Natural killer cell treated with Interleukin-12 subunit alpha and Interleukin-12 subunit beta and Interleukin-15 and Interleukin-18, amount 100 ng/mL, for 72 hours (primary cell): ENCODE data around the gene ADISSP. TPM values are rescaled to one million over a fixed set of nuclear protein-coding genes. Genes with fewer than 3 reads are reported as not detected.

Experiments used
- ATAC-seq, 2 donors: fragments of 150-1000 bp; cut with Tn5 transposase in 1 of 2; sonication (Bioruptor Pico), chemical (Tn5 transposase) in 1 of 2; 2 replicates each; pipeline ENCODE4 v1.10.0; 2021
- DNase-seq: peaks from one replicate; pipeline ENCODE4 v3.0.0; 2022; ENCODE audit warnings: low spot score
- H3K27ac Mint-ChIP-seq, 2 donors: 1 replicate in 1 of 2; 2 replicates in 1 of 2; pipeline ENCODE4 v1.8.0; 2022; ENCODE audit warnings: mixed read lengths in 2 of 2, mild to moderate bottlenecking in 1 of 2, moderate library complexity in 1 of 2
- H3K27me3 Mint-ChIP-seq, 2 donors: 1 replicate in 1 of 2; 2 replicates in 1 of 2; pipeline ENCODE4 v1.8.0; 2022; ENCODE audit warnings: mixed read lengths in 2 of 2
- H3K36me3 Mint-ChIP-seq: one replicate; pipeline ENCODE4 v1.8.0; 2022; ENCODE audit warnings: mixed read lengths
- H3K4me1 Mint-ChIP-seq, 2 donors: 1 replicate in 1 of 2; 2 replicates in 1 of 2; pipeline ENCODE4 v1.8.0; 2022; ENCODE audit warnings: low read depth in 2 of 2, mixed read lengths in 2 of 2, mild to moderate bottlenecking in 1 of 2
- H3K4me3 Mint-ChIP-seq: one replicate; pipeline ENCODE4 v1.8.0; 2022; ENCODE audit warnings: mixed read lengths
- H3K9me3 Mint-ChIP-seq: 2 replicates; pipeline ENCODE4 v1.8.0; 2022; ENCODE audit warnings: mixed read lengths
- total RNA-seq, 2 donors: library from RNA; stranded (reverse); gene quantifications; one replicate each; pipeline ENCODE4 v1.2.3, GENCODE V29; 2022

Gene ADISSP
- total RNA-seq, 2 donors from 2014 or later = 29.5 to 89.2 TPM

GRCh38 chr20:3802524-3803239, 35.1 kb upstream of the ADISSP start:
- H3K9me3 Mint-ChIP-seq = no peaks in the 10 kb centered on the region
- no peak overlapping the region for H3K4me3 Mint-ChIP-seq
- peaks cover 36 to 53% of the 10 kb centered on the region in 2 donors for H3K4me1 Mint-ChIP-seq
- H3K27me3 Mint-ChIP-seq = no peaks in the 10 kb centered on the region
- DNase-seq (no peak), ATAC-seq (no peak)
- H3K36me3 Mint-ChIP-seq = peaks cover 21% of the 10 kb centered on the region
- peak overlapping the region; percentile 26 to 70 for H3K27ac Mint-ChIP-seq

DNA sequence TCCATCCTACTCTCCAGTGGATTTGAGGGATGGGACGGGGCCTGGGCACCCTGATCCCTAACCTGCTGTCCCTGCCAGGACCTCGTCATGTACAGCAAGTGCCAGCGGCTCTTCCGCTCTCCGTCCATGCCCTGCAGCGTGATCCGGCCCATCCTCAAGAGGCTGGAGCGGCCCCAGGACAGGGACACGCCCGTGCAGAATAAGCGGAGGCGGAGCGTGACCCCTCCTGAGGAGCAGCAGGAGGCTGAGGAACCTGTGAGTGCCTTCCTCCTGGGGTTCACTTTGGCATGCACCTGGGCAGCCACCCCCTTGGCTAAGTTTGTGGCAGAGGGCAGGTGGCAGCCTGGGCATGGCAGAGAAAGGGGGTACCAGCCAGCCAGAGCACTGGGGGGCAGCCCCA, 34.3 kb upstream of the ADISSP start:
- no peaks in the 10 kb centered on the region for H3K27me3 Mint-ChIP-seq
- H3K4me1 Mint-ChIP-seq = peaks cover 36 to 55% of the 10 kb centered on the region in 2 donors
- no peak for ATAC-seq
- peaks cover 21% of the 10 kb centered on the region for H3K36me3 Mint-ChIP-seq
- DNase-seq = no peak
- no peaks in the 10 kb centered on the region for H3K9me3 Mint-ChIP-seq
- peak overlapping the region in 1 of 2 donors; percentile 70 for H3K27ac Mint-ChIP-seq
- H3K4me3 Mint-ChIP-seq = no peak overlapping the region

DNA sequence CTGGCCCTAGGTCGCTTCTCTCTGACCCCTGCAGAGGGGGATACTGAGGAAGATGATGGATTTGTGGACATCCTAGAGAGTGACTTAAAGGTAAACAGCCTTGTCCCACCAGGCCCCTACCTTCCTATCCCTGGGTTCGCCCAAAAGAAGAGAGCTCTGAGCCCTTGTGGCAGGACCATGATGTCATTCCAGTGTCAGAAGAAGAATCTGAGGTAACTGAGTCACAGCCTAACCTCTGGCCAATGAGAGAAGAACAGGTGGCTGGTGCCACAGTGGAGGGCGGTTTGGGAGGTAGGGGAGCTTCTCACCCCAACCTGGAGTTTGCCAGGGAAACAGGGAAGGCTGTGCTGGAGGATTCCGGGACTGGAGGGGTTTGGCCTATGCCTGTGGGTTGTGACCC, 33.7 kb upstream of the ADISSP start:
- Mint-ChIP-seq H3K9me3 (no peaks in the 10 kb centered on the region), H3K27me3 (no peaks in the 10 kb centered on the region), H3K27ac (no peak overlapping the region), H3K4me3 (no peak overlapping the region), H3K36me3 (peaks cover 21% of the 10 kb centered on the region), H3K4me1 (peaks cover 35 to 55% of the 10 kb centered on the region in 2 donors)
- DNase-seq (no peak), ATAC-seq (no peak)

DNA sequence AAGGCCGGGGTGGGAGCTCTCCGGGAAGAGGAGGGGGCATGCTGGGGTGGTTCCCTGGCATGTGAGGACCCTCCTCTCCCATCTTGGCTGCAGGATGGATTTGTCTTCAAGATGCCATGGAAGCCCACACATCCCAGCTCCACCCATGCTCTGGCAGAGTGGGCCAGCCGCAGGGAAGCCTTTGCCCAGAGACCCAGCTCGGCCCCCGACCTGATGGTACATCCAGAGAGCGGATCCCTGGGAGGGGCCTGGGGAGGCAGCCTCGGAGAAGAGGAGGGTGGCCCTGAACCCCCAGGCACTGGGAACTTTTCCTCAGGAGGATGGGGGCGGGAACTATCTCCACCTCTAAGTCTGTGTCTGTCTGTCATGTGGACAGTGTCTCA, 33.3 kb upstream of the ADISSP start:
- Mint-ChIP-seq H3K36me3 (peaks cover 21% of the 10 kb centered on the region), H3K4me3 (no peak overlapping the region), H3K27me3 (no peaks in the 10 kb centered on the region), H3K9me3 (no peaks in the 10 kb centered on the region), H3K27ac (no peak overlapping the region), H3K4me1 (peaks cover 35 to 55% of the 10 kb centered on the region in 2 donors)
- DNase-seq = no peak
- ATAC-seq = no peak

DNA sequence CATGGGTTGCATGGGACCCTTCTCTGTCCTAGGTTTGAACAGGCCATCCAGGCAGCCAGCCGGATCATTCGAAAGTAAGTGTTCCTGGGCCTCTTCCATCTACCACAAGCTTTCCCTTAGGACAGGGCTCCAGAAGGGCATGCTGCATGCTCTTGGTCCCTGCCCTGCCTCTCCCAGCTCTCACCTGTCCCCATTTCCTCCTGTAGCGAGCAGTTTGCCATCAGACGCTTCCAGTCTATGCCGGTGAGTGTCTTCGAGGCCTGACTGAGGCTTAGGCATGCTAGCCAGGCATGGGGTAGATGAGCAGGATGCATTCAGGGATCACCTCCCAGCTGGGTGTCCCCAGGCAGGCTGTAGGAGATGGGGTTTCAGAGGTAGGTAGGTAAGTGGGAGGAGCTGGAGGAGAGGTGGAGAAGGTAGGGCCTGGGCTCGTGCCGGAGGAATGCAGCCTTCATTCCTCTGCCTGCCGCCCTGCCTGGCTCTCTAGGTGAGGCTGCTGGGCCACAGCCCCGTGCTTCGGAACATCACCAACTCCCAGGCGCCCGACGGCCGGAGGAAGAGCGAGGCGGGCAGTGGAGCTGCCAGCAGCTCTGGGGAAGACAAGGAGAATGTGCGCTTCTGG, 32.8 kb upstream of the ADISSP start:
- Mint-ChIP-seq H3K9me3 (no peaks in the 10 kb centered on the region), H3K4me3 (no peak overlapping the region), H3K4me1 (peaks cover 37 to 56% of the 10 kb centered on the region in 2 donors), H3K27me3 (no peaks in the 10 kb centered on the region), H3K36me3 (peaks cover 18% of the 10 kb centered on the region), H3K27ac (peak overlapping the region; percentile 92 to 99)
- DNase-seq (no peak), ATAC-seq (no peak)

DNA sequence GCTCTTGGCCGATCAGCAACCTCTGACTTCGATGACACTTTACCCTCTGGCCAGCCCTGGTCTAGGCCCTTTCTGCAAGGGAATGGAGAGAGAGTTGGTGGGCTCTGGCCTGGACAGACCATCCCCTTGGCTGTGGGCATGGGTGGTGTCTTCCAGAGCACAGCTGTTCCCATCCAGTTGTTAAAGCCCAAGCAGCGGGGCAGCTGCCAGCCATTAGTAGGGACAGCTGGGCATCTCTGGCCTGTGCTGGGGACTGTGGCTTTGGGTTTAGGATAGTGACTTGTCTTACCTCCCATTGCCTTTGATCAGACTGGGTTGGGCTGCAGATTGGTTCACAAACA, 31.3 kb upstream of the ADISSP start:
- Mint-ChIP-seq H3K27me3 (no peaks in the 10 kb centered on the region), H3K4me1 (peaks cover 37 to 48% of the 10 kb centered on the region in 2 donors), H3K9me3 (no peaks in the 10 kb centered on the region), H3K4me3 (peak overlapping the region; percentile 92), H3K36me3 (peaks cover 10% of the 10 kb centered on the region), H3K27ac (peak overlapping the region; percentile 92 to 99)
- ATAC-seq = no peak
- DNase-seq = no peak

DNA sequence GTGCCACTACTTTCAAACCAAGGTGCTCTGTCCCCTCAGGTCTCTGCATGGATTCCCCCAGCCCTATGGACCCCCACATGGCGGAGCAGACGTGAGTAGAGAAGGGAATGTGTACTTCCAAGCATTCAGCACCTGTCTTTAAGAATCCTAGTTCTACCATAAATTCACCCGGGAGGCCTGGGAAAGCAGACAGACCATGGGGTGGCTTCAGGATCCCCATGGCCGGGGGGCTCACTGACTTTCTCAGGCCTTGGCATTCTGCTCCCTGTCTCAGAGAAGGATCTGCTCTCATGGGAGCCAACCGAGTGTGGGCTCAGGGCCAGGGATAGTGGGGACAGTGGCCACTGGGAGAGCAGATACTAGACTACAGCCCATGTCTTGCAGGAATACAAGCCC, 30.8 kb upstream of the ADISSP start:
- H3K36me3 Mint-ChIP-seq = peaks cover 7% of the 10 kb centered on the region
- no peaks in the 10 kb centered on the region for H3K9me3 Mint-ChIP-seq
- peak overlapping the region; percentile 92 to 99 for H3K27ac Mint-ChIP-seq
- H3K4me1 Mint-ChIP-seq = peaks cover 37 to 43% of the 10 kb centered on the region in 2 donors
- H3K4me3 Mint-ChIP-seq = peak overlapping the region; percentile 92
- no peaks in the 10 kb centered on the region for H3K27me3 Mint-ChIP-seq
- DNase-seq = no peak
- ATAC-seq = no peak

DNA sequence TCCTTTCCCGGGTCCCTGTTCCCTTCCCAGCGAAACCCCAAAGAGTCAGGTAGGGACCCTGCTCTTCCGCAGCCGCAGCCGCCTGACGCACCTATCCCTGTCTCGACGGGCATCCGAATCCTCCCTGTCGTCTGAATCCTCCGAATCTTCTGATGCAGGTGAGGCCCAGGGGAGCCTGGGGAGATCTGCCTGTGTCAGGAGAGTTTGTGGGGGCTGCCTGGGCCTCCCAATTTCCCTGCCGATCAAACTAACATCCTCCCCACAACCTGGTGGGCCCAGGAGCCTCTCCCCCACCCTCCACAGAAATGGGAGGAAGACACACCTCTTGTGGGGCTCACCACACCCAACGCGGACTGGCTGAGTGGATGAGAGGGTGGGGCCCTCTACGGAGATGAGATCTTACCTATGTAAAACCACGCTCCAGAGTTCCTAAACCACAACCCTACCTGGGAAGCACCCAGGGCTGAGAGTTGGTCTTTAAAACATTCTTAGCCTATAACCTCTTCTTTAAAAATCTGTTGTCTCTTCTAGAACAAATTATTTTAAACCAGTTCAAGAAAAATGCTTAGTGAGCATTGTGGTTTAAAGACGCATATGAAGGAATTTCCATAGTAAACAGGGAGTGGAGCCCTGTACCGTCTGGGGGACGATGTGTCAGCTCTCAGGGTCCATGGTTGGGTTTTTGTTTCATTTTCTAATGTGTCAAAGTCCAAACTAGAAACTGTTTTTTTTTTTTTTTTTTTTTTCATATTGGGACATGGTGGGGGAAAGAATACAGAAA, 30.2 kb upstream of the ADISSP start:
- no peak for DNase-seq
- peak in 1 of 2 donors; percentile 44 for ATAC-seq
- peak overlapping the region; percentile 92 to 99 for H3K27ac Mint-ChIP-seq
- H3K4me3 Mint-ChIP-seq = peak overlapping the region; percentile 92
- H3K9me3 Mint-ChIP-seq = no peaks in the 10 kb centered on the region
- H3K4me1 Mint-ChIP-seq = peaks cover 35 to 40% of the 10 kb centered on the region in 2 donors
- H3K27me3 Mint-ChIP-seq = no peaks in the 10 kb centered on the region
- peaks cover 4% of the 10 kb centered on the region for H3K36me3 Mint-ChIP-seq

DNA sequence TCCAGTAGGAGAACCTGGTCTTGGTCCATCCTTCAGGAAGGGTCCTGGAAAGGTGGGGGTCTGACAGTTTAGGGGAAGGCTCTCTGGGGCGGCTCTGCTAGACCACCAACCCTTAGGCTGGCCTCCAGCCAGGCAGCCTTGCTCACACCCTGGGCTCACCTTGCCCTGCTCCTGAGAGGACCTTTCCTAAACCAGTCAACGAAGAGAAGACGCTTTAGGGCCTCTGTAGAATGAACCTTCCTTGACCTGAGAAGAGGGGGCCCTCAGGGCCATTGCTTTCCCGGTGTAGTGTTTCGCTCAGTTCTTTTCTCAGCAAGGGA, 29.6 kb upstream of the ADISSP start:
- ATAC-seq (no peak), DNase-seq (no peak)
- no peaks in the 10 kb centered on the region for H3K9me3 Mint-ChIP-seq
- H3K4me3 Mint-ChIP-seq = peak overlapping the region; percentile 92
- peak overlapping the region; percentile 92 to 99 for H3K27ac Mint-ChIP-seq
- H3K4me1 Mint-ChIP-seq = peaks cover 31 to 35% of the 10 kb centered on the region in 2 donors
- H3K36me3 Mint-ChIP-seq = no peaks in the 10 kb centered on the region
- no peaks in the 10 kb centered on the region for H3K27me3 Mint-ChIP-seq

GRCh38 chr20:3796477-3797225, 29.1 kb upstream of the ADISSP start:
- peaks cover 31 to 35% of the 10 kb centered on the region in 2 donors for H3K4me1 Mint-ChIP-seq
- peak overlapping the region; percentile 92 to 99 for H3K27ac Mint-ChIP-seq
- H3K9me3 Mint-ChIP-seq = no peaks in the 10 kb centered on the region
- peak overlapping the region; percentile 92 for H3K4me3 Mint-ChIP-seq
- no peaks in the 10 kb centered on the region for H3K36me3 Mint-ChIP-seq
- peak; percentile 0 to 1 for ATAC-seq
- no peak for DNase-seq
- H3K27me3 Mint-ChIP-seq = no peaks in the 10 kb centered on the region

GRCh38 chr20:3795511-3796468, 28.2 kb upstream of the ADISSP start, which contains the start of gene CDC25B:
TSS of gene CDC25B (plus strand) at chr20:3796310. CDS start at chr20:3796532, 222 bp downstream.
- Mint-ChIP-seq H3K4me3 (peak within 1 kb of the TSS; percentile 92), H3K27ac (peak within 1 kb of the TSS; percentile 92 to 99), H3K9me3 (no peaks in the 10 kb centered on the region), H3K27me3 (no peaks in the 10 kb centered on the region), H3K4me1 (peaks cover 31 to 35% of the 10 kb centered on the region in 2 donors), H3K36me3 (no peaks in the 10 kb centered on the region)
- DNase-seq (peak; percentile 92), ATAC-seq (peak; percentile 92)

DNA sequence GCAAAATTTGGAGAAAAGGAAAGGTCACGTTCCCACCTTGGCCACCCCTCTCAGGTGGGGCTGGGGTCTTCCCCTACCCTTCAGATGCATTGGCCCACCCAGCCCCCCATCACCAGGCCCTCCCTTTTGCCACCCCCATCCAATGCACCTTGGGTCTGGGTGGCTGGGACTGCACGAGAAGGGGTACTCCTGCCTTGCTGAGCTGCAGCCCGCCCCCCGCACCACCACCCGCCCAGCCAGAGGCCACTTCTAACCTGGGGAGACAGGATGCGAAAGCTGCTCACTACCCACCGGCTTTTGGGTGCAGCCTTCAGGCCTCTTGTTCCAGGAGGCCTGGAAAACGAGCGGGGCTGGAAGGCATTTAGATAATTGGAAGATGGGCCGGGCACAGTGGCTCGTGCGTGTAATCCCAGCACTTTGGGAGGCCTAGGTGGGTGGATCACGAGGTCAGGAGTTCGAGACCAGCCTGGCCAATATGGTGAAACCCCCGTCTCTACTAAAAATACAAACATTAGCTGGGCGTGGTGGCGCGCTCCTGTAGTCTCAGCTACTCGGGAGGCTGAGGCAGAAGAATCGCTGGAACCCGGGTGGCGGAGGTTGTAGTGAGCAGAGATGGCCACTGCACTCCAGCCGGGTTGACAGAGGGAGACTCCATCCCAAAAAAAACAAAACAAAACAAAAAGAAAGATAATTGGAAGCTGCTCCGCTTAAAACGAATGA, 27.3 kb upstream of the ADISSP start:
- peak overlapping the region; percentile 92 for H3K4me3 Mint-ChIP-seq

More for the DNA sequence above, 27.3 kb upstream of the ADISSP start:
- Mint-ChIP-seq H3K36me3 (no peaks in the 10 kb centered on the region), H3K4me1 (peaks cover 29 to 31% of the 10 kb centered on the region in 2 donors), H3K27me3 (no peaks in the 10 kb centered on the region), H3K9me3 (no peaks in the 10 kb centered on the region), H3K27ac (peak overlapping the region; percentile 92 to 96)
- no peak for ATAC-seq
- DNase-seq = no peak
